GM13976 (cell line): ENCODE results near the gene PGAM5.
"Not testable (repeated sequence)": the region's sequence is repeated elsewhere in the genome, so short reads cannot be mapped to it uniquely, and the experiment has no call there.

Experiments used
- DNase-seq: peaks from one replicate; pipeline ENCODE4 v3.0.0; 2012; ENCODE audit warnings: low spot score
- in situ Hi-C: fragments of 300-500 bp; cut with MboI; formaldehyde crosslinking; loops from one replicate; pipeline ENCODE4 v1.12.0; 2022; ENCODE audit warnings: low sequenced_read_pairs, mixed read lengths, inconsistent platforms; ENCODE audit not compliant: unreplicated experiment
- TF ChIP-seq, protein P1 (sequence below): IDR thresholded peaks from 2 replicates; pipeline ENCODE4 v1.5.1; 2012; ENCODE audit warnings: borderline replicate concordance, mild to moderate bottlenecking; ENCODE audit not compliant: insufficient read depth; ENCODE audit errors: extremely low read depth, missing control alignments, control extremely low read depth

The PGAM5 gene

DNA sequence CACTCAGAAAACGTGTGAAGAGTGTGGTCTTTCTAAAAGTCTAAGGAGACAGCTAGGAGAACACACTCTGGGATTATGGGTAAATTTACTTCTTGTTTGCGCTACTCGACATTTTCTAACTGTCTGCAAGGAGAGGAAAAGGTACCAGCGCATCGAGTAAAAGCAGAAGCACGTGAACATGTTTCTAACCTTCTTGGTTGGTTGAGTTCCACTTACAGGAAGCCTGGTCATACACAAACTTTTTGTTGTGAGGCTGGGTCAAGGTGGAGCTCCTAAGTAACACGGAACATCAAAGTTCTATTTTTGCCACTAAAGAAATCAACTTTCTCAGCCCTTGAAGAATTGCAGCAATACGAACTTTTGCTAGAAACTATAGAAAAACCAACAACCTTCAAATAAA lies 31.0 kb downstream of the PGAM5 start:
- in situ Hi-C loops, result no loop called here
- TF ChIP-seq, protein P1, sequence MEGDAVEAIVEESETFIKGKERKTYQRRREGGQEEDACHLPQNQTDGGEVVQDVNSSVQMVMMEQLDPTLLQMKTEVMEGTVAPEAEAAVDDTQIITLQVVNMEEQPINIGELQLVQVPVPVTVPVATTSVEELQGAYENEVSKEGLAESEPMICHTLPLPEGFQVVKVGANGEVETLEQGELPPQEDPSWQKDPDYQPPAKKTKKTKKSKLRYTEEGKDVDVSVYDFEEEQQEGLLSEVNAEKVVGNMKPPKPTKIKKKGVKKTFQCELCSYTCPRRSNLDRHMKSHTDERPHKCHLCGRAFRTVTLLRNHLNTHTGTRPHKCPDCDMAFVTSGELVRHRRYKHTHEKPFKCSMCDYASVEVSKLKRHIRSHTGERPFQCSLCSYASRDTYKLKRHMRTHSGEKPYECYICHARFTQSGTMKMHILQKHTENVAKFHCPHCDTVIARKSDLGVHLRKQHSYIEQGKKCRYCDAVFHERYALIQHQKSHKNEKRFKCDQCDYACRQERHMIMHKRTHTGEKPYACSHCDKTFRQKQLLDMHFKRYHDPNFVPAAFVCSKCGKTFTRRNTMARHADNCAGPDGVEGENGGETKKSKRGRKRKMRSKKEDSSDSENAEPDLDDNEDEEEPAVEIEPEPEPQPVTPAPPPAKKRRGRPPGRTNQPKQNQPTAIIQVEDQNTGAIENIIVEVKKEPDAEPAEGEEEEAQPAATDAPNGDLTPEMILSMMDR, result no peak
- no peak for DNase-seq

DNA sequence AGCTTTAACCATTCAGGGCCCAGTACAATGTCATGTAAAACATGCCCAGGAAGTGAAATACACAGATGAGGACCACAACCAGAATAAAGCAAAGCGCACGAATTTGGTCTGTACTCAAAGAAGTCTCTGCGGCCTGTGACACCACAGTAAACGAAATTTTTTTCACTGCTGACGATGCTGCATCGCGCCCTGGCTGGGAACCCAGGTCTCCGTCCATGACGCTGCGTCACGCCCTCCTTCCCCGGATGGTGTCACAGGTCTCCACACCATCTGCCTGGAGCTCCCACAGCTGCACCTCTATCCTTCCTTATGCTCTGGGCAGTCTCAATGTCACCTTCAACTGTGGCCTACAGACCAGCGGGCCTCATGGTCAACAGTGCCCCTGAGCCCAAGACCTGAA lies 33.2 kb downstream of the PGAM5 start:
- in situ Hi-C loops, result no loop called here
- no peak for DNase-seq
- TF ChIP-seq, protein P1, result no peak

DNA sequence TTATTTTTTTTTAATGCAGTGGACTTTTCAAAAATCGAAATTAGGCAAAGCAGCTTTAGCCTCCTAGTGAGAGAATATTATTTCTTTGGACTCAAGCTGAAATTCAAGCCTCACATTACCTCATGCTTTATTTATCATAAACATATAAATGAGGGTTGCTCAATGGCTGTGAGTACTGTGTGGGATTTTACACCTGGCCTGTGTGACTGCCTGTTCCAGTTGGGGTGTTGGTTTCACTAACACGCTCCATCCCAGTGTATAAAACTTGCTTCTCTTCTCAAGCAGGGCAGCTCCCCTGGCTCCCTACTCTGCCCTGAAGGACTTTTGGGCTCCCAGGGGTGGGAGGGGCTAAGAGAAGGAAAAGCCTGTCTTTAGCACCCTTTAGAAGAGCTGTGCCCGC lies 36.0 kb downstream of the PGAM5 start:
- in situ Hi-C loops, result no loop called here
- TF ChIP-seq, protein P1, result no peak

DNA sequence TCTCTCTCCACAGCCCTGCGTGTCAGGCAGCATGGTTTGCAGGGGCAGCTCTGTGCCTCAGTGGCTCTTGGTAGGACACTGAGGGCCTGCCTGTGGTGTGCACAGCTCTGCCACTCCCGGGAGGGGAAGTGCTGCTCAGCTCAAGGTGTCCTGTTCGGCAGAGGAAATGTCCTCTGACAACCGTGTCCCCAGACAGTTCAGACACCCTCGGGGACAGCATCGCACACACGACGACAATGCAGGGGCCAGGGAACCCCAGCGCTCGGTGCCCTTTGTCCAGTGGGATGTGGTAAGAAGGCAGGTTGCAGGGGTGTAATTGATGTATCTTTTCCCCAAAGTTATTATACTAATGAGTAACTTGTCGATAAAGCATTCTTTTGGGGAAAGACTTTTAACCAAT lies 36.8 kb downstream of the PGAM5 start:
- in situ Hi-C loops, result no loop called here
- TF ChIP-seq, protein P1, result no peak
- no peak for DNase-seq

More for the DNA sequence above, 36.0 kb downstream of the PGAM5 start:
- DNase-seq, result no peak

DNA sequence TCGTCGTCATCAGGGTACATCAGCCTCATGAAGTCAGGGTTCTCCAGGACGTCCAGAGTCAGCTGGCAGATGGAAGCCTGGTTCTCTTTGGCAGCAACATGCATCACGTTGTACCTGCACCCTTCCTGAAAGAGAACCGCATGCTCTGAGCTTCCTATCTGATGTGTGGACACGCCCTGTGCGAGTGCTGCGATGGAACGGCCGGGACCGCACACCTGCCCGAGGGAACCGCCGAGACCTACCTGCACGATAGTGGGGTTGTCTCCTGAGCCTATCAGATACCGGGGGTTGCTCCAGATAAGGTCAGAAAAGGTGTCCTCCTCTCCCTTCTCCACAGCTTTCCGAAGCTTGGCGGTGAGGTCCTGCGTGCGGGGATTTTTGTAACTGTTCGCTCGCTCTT lies 37.3 kb downstream of the PGAM5 start:
- TF ChIP-seq, protein P1, result no peak
- no peak for DNase-seq
- in situ Hi-C loops, result no loop called here

DNA sequence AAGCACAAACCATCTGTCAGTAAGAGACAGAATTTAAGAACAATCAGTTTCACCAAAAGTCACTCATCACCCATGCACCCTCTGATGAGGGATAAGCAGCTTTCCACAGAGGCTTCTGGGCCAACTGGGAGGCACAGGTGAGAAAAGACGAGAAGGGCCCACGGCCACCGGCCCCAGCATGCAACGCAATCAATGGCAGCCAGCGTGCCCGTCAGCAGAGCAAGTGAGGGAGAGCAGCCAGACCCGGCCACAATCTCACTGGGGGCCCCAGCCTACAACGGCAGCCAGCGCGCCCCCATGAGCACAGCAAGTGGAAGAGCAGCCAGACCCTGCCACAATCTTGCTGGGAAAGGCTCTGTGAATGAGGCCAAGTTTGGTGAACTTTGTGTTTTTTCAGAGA lies 37.7 kb downstream of the PGAM5 start:
- TF ChIP-seq, protein P1, result no peak

DNA sequence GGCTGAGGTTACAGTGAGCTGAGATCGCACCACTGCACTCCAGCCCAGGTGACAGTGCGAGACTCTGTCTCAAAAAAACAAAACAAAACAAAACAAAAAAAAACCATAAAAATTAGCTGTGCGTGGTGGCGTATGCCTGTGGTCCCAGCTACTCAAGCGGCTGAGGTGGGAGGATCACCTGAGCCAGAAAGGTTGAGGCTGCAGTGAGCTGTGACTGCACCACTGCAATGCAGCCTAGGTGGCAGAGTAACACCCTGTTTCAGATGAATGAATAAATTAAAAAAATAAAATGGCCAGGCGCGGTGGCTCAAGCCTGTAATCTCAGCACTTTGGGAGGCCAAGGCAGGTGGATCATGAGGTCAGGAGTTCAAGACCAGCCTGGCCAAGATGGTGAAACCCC lies 43.0 kb downstream of the PGAM5 start:
- in situ Hi-C loops, DNase-seq: not testable (repeated sequence)

More for the DNA sequence above, 37.7 kb downstream of the PGAM5 start:
- in situ Hi-C loops, result no loop called here
- no peak for DNase-seq
